Adrenal gland (tissue), 12 donors: ENCODE results near the gene SFXN5. TPM values are rescaled to one million over a fixed set of nuclear protein-coding genes. Genes with fewer than 3 reads are reported as not detected.

Source experiments
- DNase-seq, 7 donors: peaks; one replicate each; pipeline ENCODE4 v3.0.0-alpha.2; 2019 to 2020
- H3K27ac ChIP-seq, 5 donors: fragments of 200-600 bp; sonication (generic) in 4 of 5; 1 replicate in 3 of 5; 2 replicates in 2 of 5; pipeline versions ENCODE4 v1.5.1 to v1.8.0; 2016 to 2020; ENCODE audit warnings: mild to moderate bottlenecking in 1 of 5
- H3K27me3 ChIP-seq: fragments of 200-600 bp; 2 replicates; pipeline ENCODE4 v1.8.0; 2021
- H3K36me3 ChIP-seq, 2 donors: fragments of 200-600 bp; replicated peaks in 1 of 2; 1 replicate in 1 of 2; 2 replicates in 1 of 2; pipeline versions ENCODE4 v1.5.1 to v1.8.0; 2018 to 2022
- H3K4me1 ChIP-seq, 2 donors: fragments of 200-600 bp; replicated peaks in 1 of 2; 1 replicate in 1 of 2; 2 replicates in 1 of 2; pipeline versions ENCODE4 v1.5.1 to v1.8.0; 2018 to 2021
- H3K4me3 ChIP-seq, 4 donors: fragments of 200-600 bp; sonication (generic) in 3 of 4; one replicate each; pipeline ENCODE4 v1.5.1; 2016 to 2018
- H3K9me3 ChIP-seq, 3 donors: fragments of 200-600 bp; sonication (generic) in 1 of 3; replicated peaks in 1 of 3; 1 replicate in 2 of 3; 2 replicates in 1 of 3; pipeline versions ENCODE4 v1.5.1 to v1.8.0; 2016 to 2021
- POLR2A ChIP-seq, 2 donors: fragments of 450-650 bp; IDR thresholded peaks; one replicate each; pipeline ENCODE4 v1.6.1; 2017; ENCODE audit warnings: antibody characterized with exemption in 2 of 2, mild to moderate bottlenecking in 2 of 2, moderate library complexity in 1 of 2
- WGBS, 4 donors: extraction: QIAGEN DNeasy Blood & Tissue Kit in 2 of 4; methylation state at CpG; one replicate each; pipeline versions ENCODE4 v1.1.5 to v1.1.7; 2013 to 2017; 5-methylcytosine and 5-hydroxymethylcytosine counted together
- intact Hi-C, 2 donors: fragments of 100-400 bp; cut with DNase I; formaldehyde crosslinking; loops; one replicate each; pipeline versions ENCODE4 v1.14.1 to v1.15.0; 2022 to 2023
- polyA plus RNA-seq, 3 donors: library from polyadenylated mRNA; stranded (reverse); fragments of 200-250 nt in 2 of 3; fragments of 350-450 nt in 1 of 3; fragmentation: Illumina TruSeq in 1 of 3; extraction: RNeasy Lipid Tissue Mini Kit (QIAGEN cat#74804) in 1 of 3; gene quantifications; one replicate each; pipeline ENCODE4 v1.2.3, GENCODE V29; 2013 to 2014
- total RNA-seq, 9 donors: library from RNA; depleted of rRNA in 4 of 9; stranded (reverse); fragments of >200 nt in 4 of 9; fragments of 120-200 nt in 1 of 9; fragmentation: NEBNext Ultra II Directional in 1 of 9; extraction: Animal tissue kit (Norgen Biotek cat#: 25700) in 1 of 9; gene quantifications; one replicate each; pipeline versions ENCODE4 v1.1.0 to v1.2.4, GENCODE V29; 2013 to 2023
- TF ChIP-seq, protein P1 (sequence below), 6 experiments: fragments of 450-650 bp in 4 of 6; fragments of 200-600 bp in 2 of 6; sonication (generic) in 1 of 6; IDR thresholded peaks; 1 replicate in 5 of 6; 2 replicates in 1 of 6; pipeline versions ENCODE4 v1.5.1 to v1.8.0; 2016 to 2021; ENCODE audit warnings: antibody characterized with exemption in 6 of 6, mild to moderate bottlenecking in 2 of 6, moderate library complexity in 1 of 6
- donor health status: healthy with polysubstance abuse.
- donor health status: Bipolar disorder and iron deficiency.
- donor health status: DM: yes; HTN: yes; CAD: no.
- donor health status: DM: no; HTN: no; CAD: no.
- donor health status: DM: no; HTN: no; CAD: no.
- donor health status: DM: yes; HTN: yes; CAD: no.

SFXN5 gene
- total and polyA plus RNA-seq, 12 donors, result 12.2 to 56.5 (median 32.7) TPM

DNA sequence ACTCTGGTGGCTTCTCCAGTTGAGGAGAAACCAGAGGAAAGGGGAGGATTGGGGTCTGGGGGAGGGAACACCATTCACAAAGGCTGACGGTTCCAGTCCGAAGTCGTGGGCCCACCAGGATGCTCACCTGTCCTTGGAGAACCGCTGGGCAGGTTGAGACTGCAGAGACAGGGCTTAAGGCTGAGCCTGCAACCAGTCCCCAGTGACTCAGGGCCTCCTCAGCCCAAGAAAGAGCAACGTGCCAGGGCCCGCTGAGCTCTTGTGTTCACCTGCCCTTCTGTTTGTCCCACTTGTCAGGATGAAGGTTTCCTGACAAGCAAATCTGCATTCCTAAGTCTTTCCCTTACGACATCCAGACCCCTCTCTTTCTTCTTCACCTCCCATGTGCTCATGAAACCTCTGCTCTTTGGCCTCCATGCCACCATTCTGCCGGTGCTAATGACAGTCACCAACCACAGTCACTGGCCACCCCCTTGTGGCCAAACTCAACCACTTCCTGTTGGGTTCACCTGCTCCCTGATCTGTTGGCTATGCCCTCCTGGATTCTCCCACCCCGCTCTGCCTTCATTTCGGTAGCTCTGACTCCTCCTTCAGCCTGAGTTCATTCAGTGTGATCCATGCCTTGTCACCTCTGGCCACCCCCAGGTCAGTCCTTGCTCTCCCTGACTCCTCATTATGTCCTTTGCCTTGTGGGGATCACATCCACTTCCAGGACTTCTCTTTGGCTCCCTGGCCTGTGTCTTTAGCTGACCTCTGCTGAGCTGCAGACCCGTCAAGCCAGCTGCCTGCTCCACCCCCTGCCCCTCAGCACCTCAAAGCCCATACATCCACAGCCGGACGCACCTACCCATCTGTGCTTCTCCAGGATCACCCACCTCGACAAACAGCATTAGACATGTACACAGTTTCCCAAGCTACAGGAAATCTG lies 136.6 kb downstream of the SFXN5 start:
- Histone ChIP-seq H3K9me3 (no peaks in the 10 kb centered on the region), H3K4me3 (no peak overlapping the region), H3K36me3 (no peaks in the 10 kb centered on the region), H3K27me3 (no peaks in the 10 kb centered on the region), H3K27ac (no peak overlapping the region), H3K4me1 (no peaks in the 10 kb centered on the region)
- intact Hi-C loops, result no loop called here
- TF ChIP-seq, protein P1, sequence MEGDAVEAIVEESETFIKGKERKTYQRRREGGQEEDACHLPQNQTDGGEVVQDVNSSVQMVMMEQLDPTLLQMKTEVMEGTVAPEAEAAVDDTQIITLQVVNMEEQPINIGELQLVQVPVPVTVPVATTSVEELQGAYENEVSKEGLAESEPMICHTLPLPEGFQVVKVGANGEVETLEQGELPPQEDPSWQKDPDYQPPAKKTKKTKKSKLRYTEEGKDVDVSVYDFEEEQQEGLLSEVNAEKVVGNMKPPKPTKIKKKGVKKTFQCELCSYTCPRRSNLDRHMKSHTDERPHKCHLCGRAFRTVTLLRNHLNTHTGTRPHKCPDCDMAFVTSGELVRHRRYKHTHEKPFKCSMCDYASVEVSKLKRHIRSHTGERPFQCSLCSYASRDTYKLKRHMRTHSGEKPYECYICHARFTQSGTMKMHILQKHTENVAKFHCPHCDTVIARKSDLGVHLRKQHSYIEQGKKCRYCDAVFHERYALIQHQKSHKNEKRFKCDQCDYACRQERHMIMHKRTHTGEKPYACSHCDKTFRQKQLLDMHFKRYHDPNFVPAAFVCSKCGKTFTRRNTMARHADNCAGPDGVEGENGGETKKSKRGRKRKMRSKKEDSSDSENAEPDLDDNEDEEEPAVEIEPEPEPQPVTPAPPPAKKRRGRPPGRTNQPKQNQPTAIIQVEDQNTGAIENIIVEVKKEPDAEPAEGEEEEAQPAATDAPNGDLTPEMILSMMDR (IDR thresholded peaks at IDR 0.05), result peak in 4 of 6 experiments; percentile 11 to 42 (median 27)
- TF ChIP-seq POLR2A (IDR thresholded peaks at IDR 0.05), result no peak
- peak in 1 of 7 donors; percentile 36 for DNase-seq
- WGBS, 4 donors, result 83 to 87% (median 85%) methylated on average over 14 of the region's 14 CpGs

DNA sequence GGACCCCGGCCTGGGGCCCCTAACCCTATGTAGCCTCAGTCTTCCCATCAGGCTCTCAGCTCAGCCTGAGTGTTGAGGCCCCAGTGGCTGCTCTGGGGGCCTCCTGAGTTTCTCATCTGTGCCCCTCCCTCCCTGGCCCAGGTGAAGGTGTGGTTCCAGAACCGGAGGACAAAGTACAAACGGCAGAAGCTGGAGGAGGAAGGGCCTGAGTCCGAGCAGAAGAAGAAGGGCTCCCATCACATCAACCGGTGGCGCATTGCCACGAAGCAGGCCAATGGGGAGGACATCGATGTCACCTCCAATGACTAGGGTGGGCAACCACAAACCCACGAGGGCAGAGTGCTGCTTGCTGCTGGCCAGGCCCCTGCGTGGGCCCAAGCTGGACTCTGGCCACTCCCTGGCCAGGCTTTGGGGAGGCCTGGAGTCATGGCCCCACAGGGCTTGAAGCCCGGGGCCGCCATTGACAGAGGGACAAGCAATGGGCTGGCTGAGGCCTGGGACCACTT lies 137.8 kb downstream of the SFXN5 start:
- intact Hi-C loops, result no loop called here
- Histone ChIP-seq H3K9me3 (no peaks in the 10 kb centered on the region), H3K27me3 (peaks cover 8% of the 10 kb centered on the region), H3K4me1 (no peaks in the 10 kb centered on the region), H3K27ac (no peak overlapping the region), H3K36me3 (no peaks in the 10 kb centered on the region), H3K4me3 (no peak overlapping the region)
- WGBS, 4 donors, result 88 to 94% (median 92%) methylated on average over 8 to 12 of the region's 12 CpGs
- DNase-seq, result no peak
- TF ChIP-seq POLR2A (IDR thresholded peaks at IDR 0.05), result no peak
- TF ChIP-seq, protein P1 (IDR thresholded peaks at IDR 0.05), result no peak

DNA sequence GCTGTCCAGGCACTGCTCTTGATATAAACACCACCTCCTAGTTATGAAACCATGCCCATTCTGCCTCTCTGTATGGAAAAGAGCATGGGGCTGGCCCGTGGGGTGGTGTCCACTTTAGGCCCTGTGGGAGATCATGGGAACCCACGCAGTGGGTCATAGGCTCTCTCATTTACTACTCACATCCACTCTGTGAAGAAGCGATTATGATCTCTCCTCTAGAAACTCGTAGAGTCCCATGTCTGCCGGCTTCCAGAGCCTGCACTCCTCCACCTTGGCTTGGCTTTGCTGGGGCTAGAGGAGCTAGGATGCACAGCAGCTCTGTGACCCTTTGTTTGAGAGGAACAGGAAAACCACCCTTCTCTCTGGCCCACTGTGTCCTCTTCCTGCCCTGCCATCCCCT lies 138.3 kb downstream of the SFXN5 start:
- Histone ChIP-seq H3K4me3 (no peak overlapping the region), H3K4me1 (no peaks in the 10 kb centered on the region), H3K27me3 (peaks cover 13% of the 10 kb centered on the region), H3K9me3 (no peaks in the 10 kb centered on the region), H3K27ac (no peak overlapping the region), H3K36me3 (no peaks in the 10 kb centered on the region)
- TF ChIP-seq, protein P1 (IDR thresholded peaks at IDR 0.05), result no peak
- no peak for TF ChIP-seq POLR2A (IDR thresholded peaks at IDR 0.05)
- intact Hi-C loops, result no loop called here
- DNase-seq, result no peak
- WGBS, 4 donors, result 87 to 96% (median 92%) methylated on average over 3 to 5 of the region's 5 CpGs

DNA sequence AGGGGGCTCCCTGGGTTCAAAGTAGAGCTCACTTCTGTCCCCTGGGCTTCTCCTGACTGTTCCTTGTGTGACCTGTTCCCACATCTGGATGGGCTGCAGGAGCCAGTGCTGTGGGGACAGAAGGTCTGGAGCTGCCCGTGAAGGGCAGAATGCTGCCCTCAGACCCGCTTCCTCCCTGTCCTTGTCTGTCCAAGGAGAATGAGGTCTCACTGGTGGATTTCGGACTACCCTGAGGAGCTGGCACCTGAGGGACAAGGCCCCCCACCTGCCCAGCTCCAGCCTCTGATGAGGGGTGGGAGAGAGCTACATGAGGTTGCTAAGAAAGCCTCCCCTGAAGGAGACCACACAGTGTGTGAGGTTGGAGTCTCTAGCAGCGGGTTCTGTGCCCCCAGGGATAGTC lies 138.7 kb downstream of the SFXN5 start:
- 90 to 98% (median 95%) methylated on average over 2 to 4 of the region's 4 CpGs for WGBS, 4 donors
- intact Hi-C loops, result no loop called here

More for the DNA sequence above, 138.7 kb downstream of the SFXN5 start:
- TF ChIP-seq, protein P1 (IDR thresholded peaks at IDR 0.05), result no peak
- TF ChIP-seq POLR2A (IDR thresholded peaks at IDR 0.05), result no peak
- no peaks in the 10 kb centered on the region for H3K36me3 ChIP-seq
- DNase-seq, result no peak
- no peaks in the 10 kb centered on the region for H3K9me3 ChIP-seq
- H3K27me3 ChIP-seq, result peaks cover 17% of the 10 kb centered on the region
- H3K27ac ChIP-seq, result no peak overlapping the region
- no peaks in the 10 kb centered on the region for H3K4me1 ChIP-seq
- no peak overlapping the region for H3K4me3 ChIP-seq
